HepG2 (cell line): ENCODE measurements around the gene CBL. TPM values are rescaled to one million over a fixed set of nuclear protein-coding genes. Genes with fewer than 3 reads are reported as not detected.

Experiments used
- ATAC-seq: fragments of 200-7000 bp; cut with Tn5 transposase; 3 replicates; pipeline ENCODE4 v1.9.1; 2020; ENCODE audit warnings: mild to moderate bottlenecking, moderate library complexity
- BruUV-seq: library from RNA; stranded (reverse); fragments of 400-500 nt; replicated peaks from 2 replicates; lab custom pipeline; 2021; lab: Mats Ljungman, UMichigan
- CTCF ChIA-PET: fragments of 300-600 bp; formaldehyde crosslinking; extraction: SDS; loops from one replicate; lab custom pipeline; 2021; ENCODE audit warnings: low total read pairs, inconsistent platforms, low intra/inter-chr PET ratio; lab: Yijun Ruan, JAX
- POLR2A ChIA-PET: fragments of 350-600 bp; sonication (Branson Sonifier 250); formaldehyde crosslinking; loops from one replicate; lab custom pipeline; 2020; ENCODE audit warnings: antibody characterized with exemption, inconsistent platforms; lab: Yijun Ruan, JAX
- DNase-seq: peaks from one replicate; pipeline ENCODE4 v3.0.0-alpha.2; 2015; ENCODE audit warnings: low spot score
- FAIRE-seq: peaks from 3 replicates; lab custom pipeline; 2011; peaks lifted over from hg19 to GRCh38; lab: Jason Lieb, UNC
- H2AFZ ChIP-seq: one replicate; pipeline ENCODE4 v1.6.1; 2011; ENCODE audit warnings: low read length, inconsistent platforms
- H3K27ac ChIP-seq: fragments of 300-600 bp; 3 replicates; pipeline ENCODE4 v1.8.0; 2011; ENCODE audit warnings: mixed run types, mild to moderate bottlenecking, mixed read lengths, low read length, inconsistent platforms; ENCODE audit not compliant: insufficient read depth; ENCODE audit errors: extremely low read length
- H3K27me3 ChIP-seq, 2 experiments: fragments of 200-600 bp in 1 of 2; 2 replicates in 1 of 2; 3 replicates in 1 of 2; pipeline versions ENCODE4 v1.6.0 to v1.8.0; 2011; ENCODE audit warnings: low read length in 2 of 2, mild to moderate bottlenecking in 2 of 2, moderate library complexity in 2 of 2, inconsistent platforms in 1 of 2; ENCODE audit not compliant: insufficient read depth in 2 of 2, control insufficient read depth in 1 of 2
- H3K36me3 ChIP-seq, 2 experiments: fragments of 200-600 bp in 1 of 2; replicated peaks in 1 of 2; 2 replicates in 1 of 2; 3 replicates in 1 of 2; pipeline versions ENCODE4 v1.5.1 to v1.8.0; 2011; ENCODE audit warnings: low read length in 2 of 2, inconsistent platforms in 1 of 2; ENCODE audit not compliant: insufficient read depth in 2 of 2, control insufficient read depth in 1 of 2
- H3K4me1 ChIP-seq: 2 replicates; pipeline ENCODE4 v1.5.1; 2012; ENCODE audit warnings: low read length, inconsistent platforms; ENCODE audit not compliant: insufficient read depth
- H3K4me2 ChIP-seq: 2 replicates; pipeline ENCODE4 v1.6.0; 2011; ENCODE audit warnings: low read depth, low read length, inconsistent platforms
- H3K4me3 ChIP-seq, 3 experiments: fragments of 200-600 bp in 1 of 3; sonication (generic), shearing (Covaris generic) in 1 of 3; replicated peaks in 1 of 3; 2 replicates each; pipeline ENCODE4 v1.5.1; 2011 to 2016; ENCODE audit warnings: low read length in 3 of 3, inconsistent platforms in 2 of 3, low read depth in 2 of 3, mild to moderate bottlenecking in 2 of 3, control low read depth in 1 of 3, mixed read lengths in 1 of 3; ENCODE audit not compliant: insufficient read depth in 1 of 3
- H3K79me2 ChIP-seq: one replicate; pipeline ENCODE4 v1.6.1; 2011; ENCODE audit warnings: low read length, inconsistent platforms; ENCODE audit not compliant: insufficient read depth
- H3K9ac ChIP-seq: 2 replicates; pipeline ENCODE4 v1.6.0; 2011; ENCODE audit warnings: mild to moderate bottlenecking, low read depth, low read length, inconsistent platforms; ENCODE audit not compliant: insufficient read depth
- H3K9me3 ChIP-seq: 2 replicates; pipeline ENCODE4 v1.5.1; 2012; ENCODE audit warnings: mild to moderate bottlenecking, low read length
- H4K20me1 ChIP-seq: 2 replicates; pipeline ENCODE4 v1.6.0; 2011; ENCODE audit warnings: inconsistent platforms, mild to moderate bottlenecking, low read length, moderate library complexity; ENCODE audit not compliant: insufficient read depth
- ELF1 ChIP-seq: sonication (generic); formaldehyde crosslinking; IDR thresholded peaks from 2 replicates; pipeline ENCODE4 v1.4.0; 2020; ENCODE audit warnings: missing genetic modification reagents
- HCFC1 ChIP-seq: fragments of 150-350 bp; IDR thresholded peaks from 2 replicates; pipeline ENCODE4 v1.6.1; 2014; ENCODE audit warnings: low read depth, low read length
- SP2 ChIP-seq: sonication (generic); formaldehyde crosslinking; IDR thresholded peaks from 2 replicates; pipeline ENCODE4 v1.5.1; 2020; ENCODE audit warnings: mild to moderate bottlenecking, missing genetic modification reagents
- TBX2 ChIP-seq: sonication (generic); formaldehyde crosslinking; IDR thresholded peaks from 2 replicates; pipeline ENCODE4 v1.5.0; 2020; ENCODE audit warnings: missing genetic modification reagents, mild to moderate bottlenecking, borderline replicate concordance
- ZFP36L2 ChIP-seq: sonication (generic); formaldehyde crosslinking; IDR thresholded peaks from 2 replicates; pipeline ENCODE4 v1.4.0; 2020; ENCODE audit warnings: missing genetic modification reagents
- ZFP41 ChIP-seq: sonication (generic); formaldehyde crosslinking; IDR thresholded peaks from 2 replicates; pipeline ENCODE4 v1.4.0; 2020; ENCODE audit warnings: mild to moderate bottlenecking, missing genetic modification reagents, borderline replicate concordance
- ZNF577 ChIP-seq: sonication (generic); formaldehyde crosslinking; IDR thresholded peaks from 2 replicates; pipeline ENCODE4 v1.4.0; 2020; ENCODE audit warnings: mild to moderate bottlenecking, low read depth, missing genetic modification reagents, borderline replicate concordance
- ZNF605 ChIP-seq: sonication (generic); formaldehyde crosslinking; IDR thresholded peaks from 2 replicates; pipeline ENCODE4 v1.8.0; 2022; ENCODE audit warnings: mild to moderate bottlenecking, missing genetic modification reagents
- ZNF790 ChIP-seq: sonication (generic); formaldehyde crosslinking; IDR thresholded peaks from 2 replicates; pipeline ENCODE4 v1.8.0; 2022; ENCODE audit warnings: missing genetic modification reagents, mild to moderate bottlenecking, borderline replicate concordance
- WGBS: methylation state at CpG from one replicate; pipeline ENCODE4 v1.1.6; 2017; ENCODE audit warnings: low lambda C conversion rate; 5-methylcytosine and 5-hydroxymethylcytosine counted together
- in situ Hi-C: cut with HindIII; loops from 2 replicates; pipeline ENCODE4 v1.10.0; 2017; ENCODE audit warnings: low pct_unique_long_range_greater_than_20kb; ENCODE audit not compliant: extremely low pct_ligation_motif_present
- intact Hi-C: fragments of 100-400 bp; cut with micrococcal nuclease; formaldehyde crosslinking; loops from one replicate; pipeline ENCODE4 v1.10.0; 2022; ENCODE audit not compliant: unreplicated experiment
- polyA plus RNA-seq, 8 experiments: library from polyadenylated mRNA; depleted of rRNA in 3 of 8; stranded (reverse) in 7 of 8; unstranded in 1 of 8; fragments of >200 nt; fragmentation: Illumina TruSeq in 4 of 8; extraction: Trizol in 4 of 8; gene quantifications; 2 replicates each; pipeline versions ENCODE4 v1.2.1 to v1.2.3, GENCODE V29; 2011 to 2016; ENCODE audit warnings: low read depth in 4 of 8, missing spikeins in 1 of 8, mixed read lengths in 1 of 8; ENCODE audit not compliant: insufficient read depth in 1 of 8
- total RNA-seq, 5 experiments: library from RNA; depleted of rRNA; stranded (reverse); fragments of >200 nt; fragmentation: Illumina TruSeq; extraction: Trizol; gene quantifications; 2 replicates each; pipeline ENCODE4 v1.2.3, GENCODE V29; 2016; ENCODE audit warnings: low read depth in 1 of 5
- TF ChIP-seq, protein P1 (sequence below): sonication (generic); formaldehyde crosslinking; IDR thresholded peaks from 2 replicates; pipeline ENCODE4 v1.4.0; 2020; ENCODE audit warnings: missing genetic modification reagents, borderline replicate concordance
- TF ChIP-seq, protein P2 (sequence below): sonication (generic); formaldehyde crosslinking; IDR thresholded peaks from 2 replicates; pipeline ENCODE4 v1.4.0; 2020; ENCODE audit warnings: missing genetic modification reagents, borderline replicate concordance
- TF ChIP-seq, protein P3 (sequence below): sonication (generic); formaldehyde crosslinking; IDR thresholded peaks from 2 replicates; pipeline ENCODE4 v1.5.0; 2020; ENCODE audit warnings: mild to moderate bottlenecking, missing genetic modification reagents, borderline replicate concordance
- TF ChIP-seq, protein P4 (sequence below): sonication (generic); formaldehyde crosslinking; conservative IDR thresholded peaks from 2 replicates; pipeline ENCODE4 v1.4.0; 2020; ENCODE audit warnings: missing genetic modification reagents

Gene CBL
- total and polyA plus RNA-seq, 2 of the 13 experiments (the other 11 are each of a cell fraction or from before 2014, with no cell fraction given), result 6.6 to 7.4 TPM

DNA sequence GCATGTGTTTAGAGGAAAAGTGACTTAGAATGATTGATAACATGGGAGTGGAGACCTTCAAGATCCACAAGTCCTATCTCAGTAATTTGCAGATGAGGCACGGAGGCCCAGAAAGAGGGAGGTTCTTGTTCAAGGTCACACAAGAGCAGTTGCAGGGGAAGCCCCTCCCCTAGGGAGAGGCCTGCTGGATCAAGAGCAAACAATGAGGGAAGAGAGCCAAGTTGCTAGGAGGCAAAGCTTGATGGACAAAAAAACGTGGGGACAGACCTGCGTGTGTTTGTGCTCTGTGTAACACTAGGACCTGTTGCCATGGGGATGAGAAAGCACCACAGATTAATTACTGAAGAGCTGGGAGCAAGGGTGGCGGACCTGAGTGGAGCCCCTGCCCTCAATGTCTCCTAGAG is 146.7 kb downstream of the CBL start:
- Histone ChIP-seq H3K79me2 (no peaks in the 10 kb centered on the region), H2AFZ (no peak overlapping the region), H3K4me3 (no peak overlapping the region), H3K4me2 (peak overlapping the region; percentile 59), H3K9ac (peak overlapping the region; percentile 45; the same call in 1 of the 2 replicates), H3K27ac (peak overlapping the region; percentile 48), H3K9me3 (no peaks in the 10 kb centered on the region), H3K27me3 (0 out of 5 replicates have a peak, but pooled peaks cover 0 to 3% of the 10 kb centered on the region in 2 experiments), H3K36me3 (peaks cover 2 to 12% of the 10 kb centered on the region in 2 experiments; a peak in 3 of 5 replicates), H3K4me1 (peaks cover 61% of the 10 kb centered on the region), H4K20me1 (no peaks in the 10 kb centered on the region)
- peak; percentile 92 for FAIRE-seq
- peak; percentile 82 for ATAC-seq
- BruUV-seq, result no TSS peak
- 0% methylated on average over 4 of the region's 4 CpGs for WGBS
- intact Hi-C loops (loop anchor here (2.0 kb wide), 1 partner anchor 16 kb away; no protein-coding TSS in a partner anchor), in situ Hi-C loops (no loop called here)
- ChIA-PET CTCF (interaction anchor here (1.5 kb wide), 1 partner anchor 14 kb away, joined by 4 read pairs; no protein-coding TSS in a partner anchor), POLR2A (interaction anchor here (0.6 to 1.9 kb wide), 9 partner anchors 8 to 746 kb away, joined by 3 to 21 read pairs (median 3); partner anchors contain the start of genes PHLDB1 and USP2)
- peak; percentile 92 for DNase-seq
- TF ChIP-seq ZFP41 (CRISPR knock-in tag) (no peak), HCFC1 (no peak), ZNF790 (CRISPR knock-in tag) (no peak), ELF1 (CRISPR knock-in tag) (no peak), ZNF577 (no peak), ZNF605 (CRISPR knock-in tag) (no peak), SP2 (CRISPR knock-in tag) (no peak), ZFP36L2 (CRISPR knock-in tag) (no peak), TBX2 (CRISPR knock-in tag) (peak; percentile 21; the same call in 1 of the 2 replicates)
- TF ChIP-seq, protein P1, sequence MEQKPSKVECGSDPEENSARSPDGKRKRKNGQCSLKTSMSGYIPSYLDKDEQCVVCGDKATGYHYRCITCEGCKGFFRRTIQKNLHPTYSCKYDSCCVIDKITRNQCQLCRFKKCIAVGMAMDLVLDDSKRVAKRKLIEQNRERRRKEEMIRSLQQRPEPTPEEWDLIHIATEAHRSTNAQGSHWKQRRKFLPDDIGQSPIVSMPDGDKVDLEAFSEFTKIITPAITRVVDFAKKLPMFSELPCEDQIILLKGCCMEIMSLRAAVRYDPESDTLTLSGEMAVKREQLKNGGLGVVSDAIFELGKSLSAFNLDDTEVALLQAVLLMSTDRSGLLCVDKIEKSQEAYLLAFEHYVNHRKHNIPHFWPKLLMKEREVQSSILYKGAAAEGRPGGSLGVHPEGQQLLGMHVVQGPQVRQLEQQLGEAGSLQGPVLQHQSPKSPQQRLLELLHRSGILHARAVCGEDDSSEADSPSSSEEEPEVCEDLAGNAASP (CRISPR knock-in tag), result no peak
- TF ChIP-seq, protein P2, sequence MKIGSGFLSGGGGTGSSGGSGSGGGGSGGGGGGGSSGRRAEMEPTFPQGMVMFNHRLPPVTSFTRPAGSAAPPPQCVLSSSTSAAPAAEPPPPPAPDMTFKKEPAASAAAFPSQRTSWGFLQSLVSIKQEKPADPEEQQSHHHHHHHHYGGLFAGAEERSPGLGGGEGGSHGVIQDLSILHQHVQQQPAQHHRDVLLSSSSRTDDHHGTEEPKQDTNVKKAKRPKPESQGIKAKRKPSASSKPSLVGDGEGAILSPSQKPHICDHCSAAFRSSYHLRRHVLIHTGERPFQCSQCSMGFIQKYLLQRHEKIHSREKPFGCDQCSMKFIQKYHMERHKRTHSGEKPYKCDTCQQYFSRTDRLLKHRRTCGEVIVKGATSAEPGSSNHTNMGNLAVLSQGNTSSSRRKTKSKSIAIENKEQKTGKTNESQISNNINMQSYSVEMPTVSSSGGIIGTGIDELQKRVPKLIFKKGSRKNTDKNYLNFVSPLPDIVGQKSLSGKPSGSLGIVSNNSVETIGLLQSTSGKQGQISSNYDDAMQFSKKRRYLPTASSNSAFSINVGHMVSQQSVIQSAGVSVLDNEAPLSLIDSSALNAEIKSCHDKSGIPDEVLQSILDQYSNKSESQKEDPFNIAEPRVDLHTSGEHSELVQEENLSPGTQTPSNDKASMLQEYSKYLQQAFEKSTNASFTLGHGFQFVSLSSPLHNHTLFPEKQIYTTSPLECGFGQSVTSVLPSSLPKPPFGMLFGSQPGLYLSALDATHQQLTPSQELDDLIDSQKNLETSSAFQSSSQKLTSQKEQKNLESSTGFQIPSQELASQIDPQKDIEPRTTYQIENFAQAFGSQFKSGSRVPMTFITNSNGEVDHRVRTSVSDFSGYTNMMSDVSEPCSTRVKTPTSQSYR (CRISPR knock-in tag), result no peak
- TF ChIP-seq, protein P3, sequence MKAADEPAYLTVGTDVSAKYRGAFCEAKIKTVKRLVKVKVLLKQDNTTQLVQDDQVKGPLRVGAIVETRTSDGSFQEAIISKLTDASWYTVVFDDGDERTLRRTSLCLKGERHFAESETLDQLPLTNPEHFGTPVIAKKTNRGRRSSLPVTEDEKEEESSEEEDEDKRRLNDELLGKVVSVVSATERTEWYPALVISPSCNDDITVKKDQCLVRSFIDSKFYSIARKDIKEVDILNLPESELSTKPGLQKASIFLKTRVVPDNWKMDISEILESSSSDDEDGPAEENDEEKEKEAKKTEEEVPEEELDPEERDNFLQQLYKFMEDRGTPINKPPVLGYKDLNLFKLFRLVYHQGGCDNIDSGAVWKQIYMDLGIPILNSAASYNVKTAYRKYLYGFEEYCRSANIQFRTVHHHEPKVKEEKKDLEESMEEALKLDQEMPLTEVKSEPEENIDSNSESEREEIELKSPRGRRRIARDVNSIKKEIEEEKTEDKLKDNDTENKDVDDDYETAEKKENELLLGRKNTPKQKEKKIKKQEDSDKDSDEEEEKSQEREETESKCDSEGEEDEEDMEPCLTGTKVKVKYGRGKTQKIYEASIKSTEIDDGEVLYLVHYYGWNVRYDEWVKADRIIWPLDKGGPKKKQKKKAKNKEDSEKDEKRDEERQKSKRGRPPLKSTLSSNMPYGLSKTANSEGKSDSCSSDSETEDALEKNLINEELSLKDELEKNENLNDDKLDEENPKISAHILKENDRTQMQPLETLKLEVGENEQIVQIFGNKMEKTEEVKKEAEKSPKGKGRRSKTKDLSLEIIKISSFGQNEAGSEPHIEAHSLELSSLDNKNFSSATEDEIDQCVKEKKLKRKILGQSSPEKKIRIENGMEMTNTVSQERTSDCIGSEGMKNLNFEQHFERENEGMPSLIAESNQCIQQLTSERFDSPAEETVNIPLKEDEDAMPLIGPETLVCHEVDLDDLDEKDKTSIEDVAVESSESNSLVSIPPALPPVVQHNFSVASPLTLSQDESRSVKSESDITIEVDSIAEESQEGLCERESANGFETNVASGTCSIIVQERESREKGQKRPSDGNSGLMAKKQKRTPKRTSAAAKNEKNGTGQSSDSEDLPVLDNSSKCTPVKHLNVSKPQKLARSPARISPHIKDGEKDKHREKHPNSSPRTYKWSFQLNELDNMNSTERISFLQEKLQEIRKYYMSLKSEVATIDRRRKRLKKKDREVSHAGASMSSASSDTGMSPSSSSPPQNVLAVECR (CRISPR knock-in tag), result peak; percentile 44; the same call in 1 of the 2 replicates
- TF ChIP-seq, protein P4, sequence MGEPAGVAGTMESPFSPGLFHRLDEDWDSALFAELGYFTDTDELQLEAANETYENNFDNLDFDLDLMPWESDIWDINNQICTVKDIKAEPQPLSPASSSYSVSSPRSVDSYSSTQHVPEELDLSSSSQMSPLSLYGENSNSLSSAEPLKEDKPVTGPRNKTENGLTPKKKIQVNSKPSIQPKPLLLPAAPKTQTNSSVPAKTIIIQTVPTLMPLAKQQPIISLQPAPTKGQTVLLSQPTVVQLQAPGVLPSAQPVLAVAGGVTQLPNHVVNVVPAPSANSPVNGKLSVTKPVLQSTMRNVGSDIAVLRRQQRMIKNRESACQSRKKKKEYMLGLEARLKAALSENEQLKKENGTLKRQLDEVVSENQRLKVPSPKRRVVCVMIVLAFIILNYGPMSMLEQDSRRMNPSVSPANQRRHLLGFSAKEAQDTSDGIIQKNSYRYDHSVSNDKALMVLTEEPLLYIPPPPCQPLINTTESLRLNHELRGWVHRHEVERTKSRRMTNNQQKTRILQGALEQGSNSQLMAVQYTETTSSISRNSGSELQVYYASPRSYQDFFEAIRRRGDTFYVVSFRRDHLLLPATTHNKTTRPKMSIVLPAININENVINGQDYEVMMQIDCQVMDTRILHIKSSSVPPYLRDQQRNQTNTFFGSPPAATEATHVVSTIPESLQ, result no peak
